K562 (cell line): ENCODE results near the gene IFI44L. TPM values are rescaled to one million over a fixed set of nuclear protein-coding genes. Genes with fewer than 3 reads are reported as not detected.

Source experiments
- ATAC-seq: fragments of 200-7000 bp; cut with Tn5 transposase; 3 replicates; pipeline ENCODE4 v1.9.1; 2020; ENCODE audit warnings: moderate library complexity
- BruUV-seq: library from RNA; stranded (reverse); fragments of 400-500 nt; replicated peaks from 2 replicates; lab custom pipeline; 2021; lab: Mats Ljungman, UMichigan
- CTCF ChIA-PET: fragments of 300-600 bp; formaldehyde crosslinking; extraction: SDS; loops from one replicate; lab custom pipeline; 2021; ENCODE audit warnings: low intra/inter-chr PET ratio; lab: Yijun Ruan, JAX
- POLR2A ChIA-PET: fragments of 300-600, 350-650 bp; sonication (Branson Sonifier 250); formaldehyde crosslinking; extraction: SDS; loops from one replicate; lab custom pipeline; 2021; ENCODE audit warnings: antibody characterized with exemption, inconsistent platforms; lab: Yijun Ruan, JAX
- DNase-seq, 4 experiments: peaks; one replicate each; pipeline versions ENCODE4 v3.0.0 to v3.0.0-alpha.2; 2011 to 2018; ENCODE audit warnings: low spot score in 3 of 4, mixed read lengths in 3 of 4; ENCODE audit errors: extremely low read depth in 1 of 4
- FAIRE-seq: peaks from 2 replicates; lab custom pipeline; 2011; peaks lifted over from hg19 to GRCh38; lab: Jason Lieb, UNC
- H2AFZ ChIP-seq: 2 replicates; pipeline ENCODE4 v1.6.0; 2011; ENCODE audit warnings: low read depth, low read length, control low read depth, inconsistent platforms
- H3K27ac ChIP-seq: fragments of 200-600 bp; 3 replicates; pipeline ENCODE4 v1.8.0; 2011; ENCODE audit warnings: low read depth, mild to moderate bottlenecking, control low read depth, inconsistent platforms, low read length, moderate library complexity, mixed read lengths; ENCODE audit errors: extremely low read depth
- H3K27me3 ChIP-seq, 2 experiments: fragments of 300-600 bp in 1 of 2; 2 replicates in 1 of 2; 3 replicates in 1 of 2; pipeline versions ENCODE4 v1.6.0 to v1.8.0; 2011; ENCODE audit warnings: inconsistent platforms in 2 of 2, low read length in 2 of 2, mild to moderate bottlenecking in 1 of 2, mixed read lengths in 1 of 2, moderate library complexity in 1 of 2; ENCODE audit not compliant: control insufficient read depth in 2 of 2, insufficient read depth in 2 of 2
- H3K36me3 ChIP-seq: fragments of 300-600 bp; 3 replicates; pipeline ENCODE4 v1.8.0; 2011; ENCODE audit warnings: mild to moderate bottlenecking, low read length, inconsistent platforms; ENCODE audit not compliant: control insufficient read depth, insufficient read depth
- H3K4me1 ChIP-seq, 2 experiments: fragments of 200-600 bp in 1 of 2; replicated peaks in 1 of 2; 2 replicates in 1 of 2; 3 replicates in 1 of 2; pipeline versions ENCODE4 v1.5.1 to v1.8.0; 2011; ENCODE audit warnings: inconsistent platforms in 2 of 2, low read length in 2 of 2, mild to moderate bottlenecking in 1 of 2, mixed read lengths in 1 of 2, moderate library complexity in 1 of 2; ENCODE audit not compliant: control insufficient read depth in 2 of 2, insufficient read depth in 2 of 2
- H3K4me2 ChIP-seq: 2 replicates; pipeline ENCODE4 v1.6.1; 2011; ENCODE audit warnings: low read length, control low read depth, inconsistent platforms, mixed read lengths; ENCODE audit not compliant: insufficient read depth
- H3K4me3 ChIP-seq: fragments of 200-600 bp; sonication (generic), shearing (Covaris generic); 2 replicates; pipeline ENCODE4 v1.5.1; 2016; ENCODE audit warnings: control low read depth, inconsistent platforms
- H3K79me2 ChIP-seq: fragments of 200-600 bp; 3 replicates; pipeline ENCODE4 v1.8.0; 2011; ENCODE audit warnings: low read length, inconsistent platforms; ENCODE audit not compliant: control insufficient read depth, insufficient read depth
- H3K9ac ChIP-seq, 2 experiments: 2 replicates each; pipeline versions ENCODE4 v1.6.0 to v1.6.1; 2011; ENCODE audit warnings: low read depth in 2 of 2, low read length in 2 of 2, control low read depth in 1 of 2, inconsistent platforms in 1 of 2, mild to moderate bottlenecking in 1 of 2, mixed read lengths in 1 of 2; ENCODE audit not compliant: insufficient read depth in 1 of 2
- H3K9me1 ChIP-seq: one replicate; pipeline ENCODE4 v1.6.0; 2011; ENCODE audit warnings: inconsistent platforms, mild to moderate bottlenecking, low read length, moderate library complexity; ENCODE audit not compliant: control insufficient read depth, insufficient read depth
- H3K9me3 ChIP-seq: replicated peaks from 2 replicates; pipeline ENCODE4 v1.5.1; 2011; ENCODE audit warnings: low read depth, low read length, inconsistent platforms; ENCODE audit not compliant: control insufficient read depth, insufficient read depth
- H4K20me1 ChIP-seq: replicated peaks from 2 replicates; pipeline ENCODE4 v1.6.1; 2011; ENCODE audit warnings: low read length, inconsistent platforms, mixed read lengths; ENCODE audit not compliant: control insufficient read depth, insufficient read depth
- BDP1 ChIP-seq: IDR thresholded peaks from 3 replicates; pipeline ENCODE4 v1.6.1; 2011; ENCODE audit not compliant: insufficient read length, insufficient read depth
- PRDM10 ChIP-seq: fragments of 450-650 bp; IDR thresholded peaks from 2 replicates; pipeline ENCODE4 v1.6.1; 2018; ENCODE audit not compliant: partially characterized antibody
- TSHZ1 ChIP-seq: fragments of 250-450 bp; sonication (Bioruptor Pico); IDR thresholded peaks from 2 replicates; pipeline ENCODE4 v1.4.0; 2020; ENCODE audit warnings: mild to moderate bottlenecking, moderate library complexity
- ZNF507 ChIP-seq: conservative IDR thresholded peaks from 2 replicates; pipeline ENCODE4 v1.6.1; 2017; ENCODE audit warnings: missing genetic modification characterization, missing compliant biosample characterization
- in situ Hi-C: fragments of 300-500 bp; cut with MboI; formaldehyde crosslinking; loops from 4 replicates; pipeline ENCODE4 v1.15.0; 2018; ENCODE audit warnings: inconsistent platforms, mixed read lengths
- intact Hi-C: fragments of 100-400 bp; cut with micrococcal nuclease; formaldehyde crosslinking; loops from 2 replicates; pipeline ENCODE4 v1.14.2; 2022
- polyA plus RNA-seq, 8 experiments: library from polyadenylated mRNA; depleted of rRNA in 4 of 8; stranded (reverse) in 5 of 8; unstranded in 3 of 8; fragments of >200 nt; fragmentation: Nextera tagmentation in 2 of 8; fragmentation: Illumina TruSeq in 1 of 8; extraction: Ambion mirVana in 2 of 8; extraction: Trizol in 1 of 8; gene quantifications; 2 replicates each; pipeline versions ENCODE4 v1.2.1 to v1.2.3, GENCODE V29; 2011 to 2014; ENCODE audit warnings: inconsistent platforms in 1 of 8, missing spikeins in 1 of 8
- total RNA-seq, 7 experiments: library from RNA; depleted of rRNA in 6 of 7; stranded (reverse); fragments of >200 nt in 6 of 7; fragmentation: Illumina TruSeq in 2 of 7; extraction: Trizol in 2 of 7; gene quantifications; 2 replicates each; pipeline versions ENCODE4 v1.2.1 to v1.2.3, GENCODE V29; 2011 to 2021; ENCODE audit warnings: low replicate concordance in 1 of 7

The IFI44L gene
- total and polyA plus RNA-seq, 9 of the 15 experiments (the other 6 are each of a cell fraction or from before 2014, with no cell fraction given) = 0.04 to 0.22 TPM; not detected in 7

GRCh38 chr1:78649628-78650027, 29.4 kb downstream of the IFI44L start, which contains the start of gene IFI44:
IFI44 (plus strand) TSS chr1:78649831; CDS start chr1:78650196, 365 bp downstream.
- DNase-seq (no peak), ATAC-seq (no peak), FAIRE-seq (no peak)
- Histone ChIP-seq H3K27ac (no peak within 1 kb of the TSS), H3K27me3 (no peaks in the 10 kb centered on the region), H2AFZ (no peak within 1 kb of the TSS), H3K36me3 (no peaks in the 10 kb centered on the region), H3K9ac (no peak within 1 kb of the TSS), H3K9me3 (0 out of 2 replicates have a peak, but pooled peaks cover 1% of the 10 kb centered on the region), H3K4me3 (no peak within 1 kb of the TSS), H4K20me1 (no peaks in the 10 kb centered on the region), H3K4me1 (no peaks in the 10 kb centered on the region), H3K79me2 (no peaks in the 10 kb centered on the region), H3K4me2 (no peak within 1 kb of the TSS), H3K9me1 (no peaks in the 10 kb centered on the region)
- no TSS peak for BruUV-seq
- POLR2A ChIA-PET = no interaction called here
- CTCF ChIA-PET = no interaction called here
- in situ Hi-C loops (loop anchor here (25.0 kb wide), 1 partner anchor 512 kb away; no protein-coding TSS in a partner anchor), intact Hi-C loops (no loop called here)
- TF ChIP-seq ZNF507 (tag) (no peak), BDP1 (no peak), PRDM10 (no peak), TSHZ1 (CRISPR knock-in tag) (no peak)
